A673 (cell line): Measurements from ENCODE around the gene BRAF. TPM values are rescaled to one million over a fixed set of nuclear protein-coding genes. Genes with fewer than 3 reads are reported as not detected.
"Not testable (repeated sequence)": the region's sequence is repeated elsewhere in the genome, so short reads cannot be mapped to it uniquely, and the experiment has no call there.

Experiments used
- BruUV-seq: library from RNA; stranded (reverse); fragments of 400-500 nt; replicated peaks from 2 replicates; lab custom pipeline; 2021; lab: Mats Ljungman, UMichigan
- CTCF ChIA-PET: fragments of 300-600 bp; sonication (Branson Sonifier 250); formaldehyde crosslinking; loops from one replicate; lab custom pipeline; 2022; ENCODE audit warnings: antibody characterized with exemption; lab: Charles Lee
- POLR2A ChIA-PET: fragments of 300-600 bp; sonication (Branson Sonifier 250); formaldehyde crosslinking; loops from one replicate; lab custom pipeline; 2022; ENCODE audit warnings: antibody characterized with exemption; ENCODE audit not compliant: low non-redundant PET; lab: Charles Lee
- DNase-seq: peaks from one replicate; pipeline ENCODE4 v3.0.0-alpha.2; 2015; ENCODE audit warnings: low spot score
- H3K27ac ChIP-seq: fragments of 200-600 bp; sonication (generic); 2 replicates; pipeline ENCODE4 v1.5.1; 2016; ENCODE audit warnings: mixed run types, low read depth, mild to moderate bottlenecking, mixed read lengths, antibody characterized with exemption, low read length; ENCODE audit not compliant: poor library complexity, severe bottlenecking
- H3K27me3 ChIP-seq: fragments of 200-600 bp; sonication (generic); replicated peaks from 2 replicates; pipeline ENCODE4 v1.6.1; 2017; ENCODE audit warnings: mixed run types, low read depth, mild to moderate bottlenecking, mixed read lengths, antibody characterized with exemption, low read length; ENCODE audit not compliant: insufficient read depth, poor library complexity
- H3K36me3 ChIP-seq: fragments of 200-600 bp; sonication (generic); 2 replicates; pipeline ENCODE4 v1.6.1; 2016; ENCODE audit warnings: mixed run types, mild to moderate bottlenecking, mixed read lengths, antibody characterized with exemption, low read length; ENCODE audit not compliant: insufficient read depth, poor library complexity, severe bottlenecking
- H3K4me1 ChIP-seq: fragments of 200-600 bp; sonication (generic); 2 replicates; pipeline ENCODE4 v1.6.1; 2017; ENCODE audit warnings: mixed run types, mild to moderate bottlenecking, mixed read lengths, antibody characterized with exemption, low read length; ENCODE audit not compliant: insufficient read depth, poor library complexity, severe bottlenecking
- H3K4me3 ChIP-seq: fragments of 200-600 bp; sonication (generic); 2 replicates; pipeline ENCODE4 v1.5.1; 2016; ENCODE audit warnings: low read depth, mixed run types, mild to moderate bottlenecking, mixed read lengths, low read length; ENCODE audit not compliant: poor library complexity, severe bottlenecking
- H3K9me3 ChIP-seq: fragments of 200-600 bp; sonication (generic); 2 replicates; pipeline ENCODE4 v1.6.1; 2016; ENCODE audit warnings: mixed run types, low read depth, mild to moderate bottlenecking, mixed read lengths, antibody characterized with exemption, low read length; ENCODE audit not compliant: poor library complexity, severe bottlenecking
- EZH2 ChIP-seq: fragments of 200-600 bp; sonication (generic); IDR thresholded peaks from 2 replicates; pipeline ENCODE4 v1.6.1; 2017; ENCODE audit warnings: borderline replicate concordance, low read depth, mild to moderate bottlenecking, mixed read lengths, antibody characterized with exemption, low read length; ENCODE audit not compliant: poor library complexity, severe bottlenecking
- intact Hi-C: fragments of 100-400 bp; cut with micrococcal nuclease; formaldehyde crosslinking; loops from one replicate; pipeline ENCODE4 v1.10.0; 2022; ENCODE audit not compliant: unreplicated experiment
- total RNA-seq: library from RNA; stranded (reverse); gene quantifications from 2 replicates; pipeline ENCODE4 v1.2.3, GENCODE V29; 2021
- TF ChIP-seq, protein P1 (sequence below): fragments of 300-800, 200-600 bp; sonication (generic); conservative IDR thresholded peaks from 2 replicates; pipeline ENCODE4 v1.5.1; 2017; ENCODE audit warnings: low read depth, mild to moderate bottlenecking, antibody characterized with exemption, low read length, moderate library complexity, mixed read lengths

BRAF gene
- total RNA-seq, 1 experiment from 2014 or later = 31.8 TPM

DNA sequence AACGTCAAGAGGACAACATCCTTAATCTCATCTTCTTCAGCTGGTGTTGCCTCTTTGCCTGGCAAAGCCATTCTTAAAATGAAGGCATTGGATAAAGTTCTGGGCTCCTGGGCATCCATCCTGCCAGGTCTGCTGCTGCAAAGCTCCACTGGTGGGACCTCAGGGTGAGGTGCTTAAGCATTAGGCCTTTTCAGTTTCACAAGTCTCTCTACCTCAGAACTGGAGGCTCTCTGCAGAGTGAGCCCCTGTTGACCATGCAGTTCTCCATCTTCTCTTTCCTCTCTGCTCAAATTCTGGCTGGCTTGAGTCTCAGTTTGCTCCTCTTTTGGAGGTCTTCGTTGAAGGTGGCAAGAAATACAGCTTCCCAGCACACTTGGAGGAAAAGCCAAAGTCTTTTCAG lies 42.7 kb upstream of the BRAF start:
- ChIA-PET POLR2A (no interaction called here), CTCF (no interaction called here)
- Histone ChIP-seq H3K27ac (no peak overlapping the region), H3K4me1 (no peaks in the 10 kb centered on the region), H3K27me3 (no peaks in the 10 kb centered on the region), H3K4me3 (no peak overlapping the region), H3K36me3 (no peaks in the 10 kb centered on the region), H3K9me3 (no peaks in the 10 kb centered on the region)
- BruUV-seq = no TSS peak
- no peak for TF ChIP-seq EZH2
- TF ChIP-seq, protein P1, sequence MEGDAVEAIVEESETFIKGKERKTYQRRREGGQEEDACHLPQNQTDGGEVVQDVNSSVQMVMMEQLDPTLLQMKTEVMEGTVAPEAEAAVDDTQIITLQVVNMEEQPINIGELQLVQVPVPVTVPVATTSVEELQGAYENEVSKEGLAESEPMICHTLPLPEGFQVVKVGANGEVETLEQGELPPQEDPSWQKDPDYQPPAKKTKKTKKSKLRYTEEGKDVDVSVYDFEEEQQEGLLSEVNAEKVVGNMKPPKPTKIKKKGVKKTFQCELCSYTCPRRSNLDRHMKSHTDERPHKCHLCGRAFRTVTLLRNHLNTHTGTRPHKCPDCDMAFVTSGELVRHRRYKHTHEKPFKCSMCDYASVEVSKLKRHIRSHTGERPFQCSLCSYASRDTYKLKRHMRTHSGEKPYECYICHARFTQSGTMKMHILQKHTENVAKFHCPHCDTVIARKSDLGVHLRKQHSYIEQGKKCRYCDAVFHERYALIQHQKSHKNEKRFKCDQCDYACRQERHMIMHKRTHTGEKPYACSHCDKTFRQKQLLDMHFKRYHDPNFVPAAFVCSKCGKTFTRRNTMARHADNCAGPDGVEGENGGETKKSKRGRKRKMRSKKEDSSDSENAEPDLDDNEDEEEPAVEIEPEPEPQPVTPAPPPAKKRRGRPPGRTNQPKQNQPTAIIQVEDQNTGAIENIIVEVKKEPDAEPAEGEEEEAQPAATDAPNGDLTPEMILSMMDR = no peak
- DNase-seq = no peak
- intact Hi-C loops = no loop called here

DNA sequence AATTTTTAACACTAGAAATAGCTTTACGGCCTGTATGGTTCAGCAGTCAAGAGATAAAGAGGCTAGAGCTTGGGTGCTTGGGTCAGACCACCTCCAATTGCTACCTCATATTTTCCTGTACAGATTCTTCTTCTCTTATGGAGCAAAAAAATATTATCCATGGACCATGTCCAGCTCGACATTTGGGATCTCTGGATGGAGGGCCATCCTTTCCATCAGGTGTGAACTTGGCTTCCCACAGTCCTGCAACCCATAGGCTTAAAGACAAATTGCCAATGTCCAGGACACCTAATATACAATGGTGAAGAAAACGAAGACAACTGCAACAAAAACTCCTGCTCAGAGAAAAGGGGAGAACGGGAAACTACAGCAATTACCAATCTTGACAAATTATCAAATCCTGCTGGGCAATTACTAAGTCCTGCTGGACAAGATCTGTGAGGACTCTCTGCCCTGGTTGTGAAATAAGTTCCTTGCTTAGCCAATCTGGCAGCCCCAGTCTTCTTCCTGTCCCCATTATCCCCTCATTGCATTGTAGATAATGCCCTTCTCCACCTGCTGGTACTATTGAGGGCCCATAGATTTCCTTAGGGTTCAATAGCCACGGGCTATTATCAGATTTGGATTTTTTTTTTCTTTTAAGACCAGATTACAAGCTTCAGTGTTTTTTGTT lies 42.0 kb upstream of the BRAF start:
- ChIA-PET CTCF (no interaction called here), POLR2A (no interaction called here)
- intact Hi-C loops = no loop called here
- TF ChIP-seq, protein P1 = no peak
- TF ChIP-seq EZH2 = no peak
- H3K27me3 ChIP-seq = no peaks in the 10 kb centered on the region
- no peaks in the 10 kb centered on the region for H3K36me3 ChIP-seq
- H3K4me1 ChIP-seq = no peaks in the 10 kb centered on the region
- H3K4me3 ChIP-seq = no peak overlapping the region
- BruUV-seq = no TSS peak
- DNase-seq = no peak
- no peaks in the 10 kb centered on the region for H3K9me3 ChIP-seq
- no peak overlapping the region for H3K27ac ChIP-seq

DNA sequence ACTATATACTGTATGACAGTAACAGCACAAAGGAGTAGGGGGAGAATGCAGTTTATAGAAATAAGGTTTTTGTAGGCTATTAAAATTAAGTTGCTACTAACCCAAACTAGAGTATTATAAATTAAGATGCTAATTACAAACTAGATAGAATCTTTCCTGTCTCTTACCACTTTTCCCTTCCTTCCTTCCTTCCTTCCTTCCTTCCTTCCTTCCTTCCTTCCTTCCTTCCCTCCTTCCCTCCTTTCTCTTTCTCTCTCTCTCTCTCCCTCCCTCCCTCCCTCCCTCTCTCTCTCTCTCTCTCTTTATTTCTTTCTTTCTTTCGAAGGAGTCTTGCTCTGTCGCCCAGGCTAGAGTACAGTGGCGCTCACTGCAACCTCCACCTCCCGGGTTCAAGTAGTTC lies 36.4 kb upstream of the BRAF start:
- H3K27me3 ChIP-seq = no peaks in the 10 kb centered on the region
- ChIA-PET POLR2A (no interaction called here), CTCF (no interaction called here)
- H3K4me3 ChIP-seq = no peak overlapping the region
- no TSS peak for BruUV-seq
- intact Hi-C loops = no loop called here
- no peaks in the 10 kb centered on the region for H3K4me1 ChIP-seq
- H3K9me3 ChIP-seq = peaks cover 8% of the 10 kb centered on the region
- no peak overlapping the region for H3K27ac ChIP-seq
- DNase-seq = no peak
- TF ChIP-seq EZH2 = no peak
- TF ChIP-seq, protein P1 = no peak
- H3K36me3 ChIP-seq = no peaks in the 10 kb centered on the region

DNA sequence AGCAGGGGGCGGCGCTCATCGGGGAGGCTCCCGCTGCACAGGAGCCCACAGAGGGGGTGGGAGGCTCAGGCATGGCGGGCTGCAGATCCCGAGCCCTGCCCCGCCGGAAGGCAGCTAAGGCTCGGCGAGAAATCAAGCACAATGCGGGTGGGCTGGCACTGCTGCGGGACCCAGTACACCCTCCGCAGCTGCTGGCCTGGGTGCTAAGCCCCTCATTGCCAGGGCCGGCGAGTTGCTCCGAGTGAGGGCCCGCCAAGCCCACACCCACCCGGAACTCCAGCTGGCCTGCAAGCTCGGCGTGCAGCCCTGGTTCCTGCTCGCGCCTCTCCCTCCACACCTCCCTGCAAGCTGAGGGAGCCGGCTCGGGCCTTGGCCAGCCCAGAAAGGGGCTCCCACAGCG lies 32.3 kb upstream of the BRAF start:
- DNase-seq, H3K4me3 ChIP-seq, CTCF ChIA-PET, H3K4me1 ChIP-seq, H3K27me3 ChIP-seq, H3K36me3 ChIP-seq, intact Hi-C loops, H3K27ac ChIP-seq, H3K9me3 ChIP-seq, POLR2A ChIA-PET, BruUV-seq: not testable (repeated sequence)
